GM12872 (cell line): ENCODE measurements around the gene ADIG.

Source experiments
- TF ChIP-seq, protein P1 (sequence below): IDR thresholded peaks from 3 replicates; pipeline ENCODE4 v1.5.1; 2011; ENCODE audit warnings: low read depth, mild to moderate bottlenecking, low read length, moderate library complexity; ENCODE audit not compliant: insufficient read depth

Gene ADIG

DNA sequence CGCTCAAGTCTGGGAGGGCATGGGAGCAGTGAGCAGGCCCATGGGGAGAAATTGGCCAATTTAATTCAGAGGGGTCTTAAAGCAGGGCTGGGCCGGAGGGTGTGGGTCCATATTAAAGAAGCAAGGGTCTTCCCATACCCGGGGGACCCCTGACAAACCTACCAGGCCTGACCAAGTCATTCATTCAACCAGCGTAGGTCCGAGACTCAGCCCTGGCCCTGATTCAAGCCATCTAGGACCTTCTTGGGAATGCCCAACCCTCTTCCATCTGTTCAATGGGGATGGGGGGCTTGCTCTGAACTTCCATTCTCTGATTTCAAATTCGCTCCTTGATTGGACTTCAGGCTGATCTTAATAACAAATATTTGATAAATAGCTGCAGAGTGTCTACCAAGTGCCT is 7.3 kb downstream of the ADIG start:
- TF ChIP-seq, protein P1, sequence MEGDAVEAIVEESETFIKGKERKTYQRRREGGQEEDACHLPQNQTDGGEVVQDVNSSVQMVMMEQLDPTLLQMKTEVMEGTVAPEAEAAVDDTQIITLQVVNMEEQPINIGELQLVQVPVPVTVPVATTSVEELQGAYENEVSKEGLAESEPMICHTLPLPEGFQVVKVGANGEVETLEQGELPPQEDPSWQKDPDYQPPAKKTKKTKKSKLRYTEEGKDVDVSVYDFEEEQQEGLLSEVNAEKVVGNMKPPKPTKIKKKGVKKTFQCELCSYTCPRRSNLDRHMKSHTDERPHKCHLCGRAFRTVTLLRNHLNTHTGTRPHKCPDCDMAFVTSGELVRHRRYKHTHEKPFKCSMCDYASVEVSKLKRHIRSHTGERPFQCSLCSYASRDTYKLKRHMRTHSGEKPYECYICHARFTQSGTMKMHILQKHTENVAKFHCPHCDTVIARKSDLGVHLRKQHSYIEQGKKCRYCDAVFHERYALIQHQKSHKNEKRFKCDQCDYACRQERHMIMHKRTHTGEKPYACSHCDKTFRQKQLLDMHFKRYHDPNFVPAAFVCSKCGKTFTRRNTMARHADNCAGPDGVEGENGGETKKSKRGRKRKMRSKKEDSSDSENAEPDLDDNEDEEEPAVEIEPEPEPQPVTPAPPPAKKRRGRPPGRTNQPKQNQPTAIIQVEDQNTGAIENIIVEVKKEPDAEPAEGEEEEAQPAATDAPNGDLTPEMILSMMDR, result no peak

DNA sequence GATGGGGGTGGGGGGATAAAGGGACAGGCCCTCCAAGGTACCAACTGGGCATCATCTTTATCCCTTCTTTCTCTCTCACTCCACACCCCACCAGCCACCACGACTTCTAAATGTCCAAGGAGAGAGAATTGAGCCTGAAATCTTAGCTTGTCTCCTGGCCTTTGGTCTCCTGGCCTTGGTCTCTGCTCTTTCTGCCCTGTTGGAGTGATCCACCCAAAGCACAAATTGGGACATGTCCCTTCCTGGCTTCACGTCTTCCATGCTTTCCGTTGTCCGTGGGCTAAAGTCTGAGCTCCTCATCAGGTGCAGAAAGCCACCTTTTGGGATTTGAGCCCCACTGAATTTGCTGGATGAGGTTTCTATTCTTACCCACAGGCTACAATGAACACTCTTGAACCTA is 8.4 kb downstream of the ADIG start:
- TF ChIP-seq, protein P1, result no peak

DNA sequence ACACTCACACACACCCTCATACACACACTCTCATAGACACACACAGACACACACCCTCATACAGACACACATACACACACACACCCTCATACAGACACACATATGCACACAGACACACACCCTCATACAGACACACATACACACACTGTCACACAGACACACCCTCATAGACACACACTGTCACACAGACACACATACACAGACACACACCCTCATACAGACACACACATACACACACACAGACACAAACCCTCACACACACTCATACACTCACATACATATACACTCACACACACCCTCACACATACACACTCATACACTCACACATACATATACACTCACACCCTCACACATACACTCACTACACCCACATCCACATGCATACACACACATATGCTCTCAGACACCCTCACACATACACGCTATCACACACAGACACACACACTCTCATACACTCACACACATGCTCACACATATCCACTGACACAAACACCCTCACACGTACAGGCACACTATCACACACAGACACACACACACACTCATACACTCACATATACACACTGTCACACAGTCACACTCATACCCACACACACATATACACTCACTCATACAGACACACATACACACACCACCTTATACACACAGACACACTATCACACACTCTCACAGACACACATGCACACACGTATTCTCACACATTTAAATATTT is 9.1 kb downstream of the ADIG start:
- TF ChIP-seq, protein P1, result no peak

DNA sequence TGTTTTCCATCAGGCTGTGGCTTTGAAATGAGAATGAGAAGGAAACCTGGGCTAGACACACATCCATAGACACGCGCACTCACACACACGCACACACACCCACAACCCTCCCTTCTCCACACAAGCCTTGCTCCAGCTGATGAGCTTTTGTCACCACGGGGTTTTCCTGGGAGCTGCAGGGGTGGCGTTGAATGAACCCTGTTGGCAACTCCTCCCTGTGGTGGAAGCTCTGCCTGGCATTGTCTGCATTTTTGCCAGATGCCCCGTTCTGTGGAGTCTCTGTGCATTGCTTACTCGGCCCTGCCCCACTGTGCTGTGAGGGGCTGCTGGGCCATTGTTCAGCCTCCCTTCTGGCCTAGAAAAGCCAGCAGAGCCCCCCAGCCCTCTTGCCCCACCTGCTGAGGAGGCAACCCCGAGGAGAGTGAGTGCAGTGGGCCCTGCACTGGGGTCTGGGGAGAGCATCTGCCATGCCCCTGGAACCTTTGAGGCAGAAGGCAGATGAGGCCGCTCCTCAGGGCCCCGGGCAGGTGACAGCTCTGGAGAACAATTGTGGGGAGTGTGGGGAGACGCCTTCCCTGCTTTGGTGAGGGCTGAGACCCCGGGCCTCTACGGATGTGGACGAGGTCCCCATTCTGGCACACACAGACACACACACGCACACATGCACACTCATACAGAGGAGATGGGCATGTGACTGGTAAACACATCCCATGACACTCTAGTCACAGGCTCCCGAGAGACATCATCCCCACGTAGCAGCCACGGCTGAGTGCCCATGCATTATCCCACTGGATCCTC is 9.9 kb downstream of the ADIG start:
- TF ChIP-seq, protein P1, result no peak

DNA sequence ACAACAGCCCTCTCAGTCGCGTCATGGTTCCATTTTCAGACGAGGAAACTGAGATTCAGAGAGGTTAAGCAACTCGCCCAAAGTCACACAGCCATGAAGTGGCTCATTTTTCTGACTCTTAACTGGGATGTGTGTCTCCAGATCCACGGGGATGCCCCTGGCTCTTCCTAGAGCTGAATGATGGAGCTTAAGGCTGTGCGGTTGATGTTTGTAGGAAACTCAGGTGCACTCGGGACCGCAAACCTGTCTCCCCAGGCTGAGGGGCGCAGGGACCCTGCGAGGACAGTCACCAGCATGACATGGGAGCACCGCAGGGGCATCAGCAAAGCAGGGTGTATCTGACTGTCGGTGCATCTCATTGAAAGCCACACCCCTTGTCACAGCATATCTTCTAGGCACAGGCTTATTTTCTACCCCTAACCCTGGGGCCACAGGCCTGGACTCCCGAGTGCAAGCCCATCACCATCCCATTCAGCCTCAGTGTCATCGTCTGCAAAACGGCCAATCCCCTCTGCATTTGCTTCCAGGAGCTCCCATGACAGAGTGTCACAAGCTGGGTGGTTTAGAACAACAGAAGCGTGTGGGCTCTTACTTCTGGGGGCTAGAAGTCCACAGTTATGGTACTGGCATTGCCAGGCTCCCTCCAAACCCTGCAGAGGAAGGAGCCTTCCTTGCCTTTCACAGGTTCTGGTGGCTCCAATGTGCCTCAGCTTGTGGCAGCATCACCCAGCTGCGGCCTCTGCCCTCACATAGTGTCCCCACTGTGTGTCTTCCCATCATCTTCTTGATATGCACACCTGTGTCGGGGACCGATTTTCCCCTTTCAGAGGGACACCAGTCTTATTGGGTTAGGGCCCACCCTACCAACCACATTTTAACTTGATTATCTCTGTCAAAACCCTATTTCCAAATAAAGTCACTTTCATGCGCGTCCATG is 10.7 kb downstream of the ADIG start:
- TF ChIP-seq, protein P1, result no peak

DNA sequence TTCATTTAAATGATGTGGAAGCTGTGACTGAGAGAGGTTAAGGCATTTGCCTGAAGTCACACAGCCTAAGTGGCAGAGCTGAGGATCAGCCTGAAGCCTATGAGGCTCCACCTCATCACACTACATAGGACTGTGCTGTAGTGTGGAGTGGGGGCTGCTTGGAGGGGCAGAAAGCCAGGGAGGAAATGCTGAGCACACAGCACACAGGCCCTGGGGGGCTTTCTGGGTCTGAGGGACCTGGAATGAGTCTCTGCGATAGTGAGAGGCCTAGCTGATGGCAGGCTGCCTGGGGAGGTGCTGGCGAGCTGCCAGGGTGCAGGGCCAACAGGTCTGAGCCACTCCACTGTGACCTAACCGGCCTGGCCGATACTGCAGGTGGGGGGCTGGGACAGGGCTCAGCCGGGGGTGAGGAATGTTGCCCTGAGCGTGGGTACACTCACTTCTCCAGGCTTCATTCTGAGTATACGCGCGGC is 18.4 kb downstream of the ADIG start:
- TF ChIP-seq, protein P1, result no peak

DNA sequence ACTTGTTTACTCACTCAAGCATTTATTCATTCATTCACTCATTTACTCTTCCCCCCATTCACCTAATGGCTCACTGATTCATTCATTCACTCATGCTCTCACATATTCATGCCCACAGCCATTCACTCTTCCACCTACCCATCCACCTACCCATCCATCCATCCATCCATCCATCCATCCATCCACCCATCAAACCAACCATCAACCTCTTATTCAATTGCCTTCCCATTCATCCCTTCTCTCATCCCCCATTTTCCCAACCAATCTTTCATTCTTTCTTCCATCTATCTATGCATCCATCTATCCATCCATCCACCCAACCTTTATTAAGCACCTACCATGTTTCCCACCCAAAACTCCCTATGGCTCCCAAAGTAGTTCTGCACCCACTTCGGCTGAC is 19.1 kb downstream of the ADIG start:
- TF ChIP-seq, protein P1, result no peak
